Muscle layer of colon (tissue), 2 donors: ENCODE data around the gene ATP11A.

Source experiments
- H3K27ac ChIP-seq: one replicate; pipeline ENCODE4 v1.7.0; 2013; ENCODE audit warnings: low read depth, mild to moderate bottlenecking, low read length, moderate library complexity
- H3K27me3 ChIP-seq, 2 donors: one replicate each; pipeline ENCODE4 v1.7.0; 2013; ENCODE audit warnings: low read length in 2 of 2, mild to moderate bottlenecking in 2 of 2; ENCODE audit not compliant: insufficient read depth in 2 of 2, control insufficient read depth in 1 of 2
- H3K36me3 ChIP-seq: one replicate; pipeline ENCODE4 v1.7.0; 2013; ENCODE audit warnings: mild to moderate bottlenecking, low read length; ENCODE audit not compliant: insufficient read depth
- H3K4me1 ChIP-seq: one replicate; pipeline ENCODE4 v1.7.0; 2013; ENCODE audit warnings: mild to moderate bottlenecking, low read length; ENCODE audit not compliant: insufficient read depth
- H3K4me3 ChIP-seq, 2 donors: one replicate each; pipeline ENCODE4 v1.7.0; 2013; ENCODE audit warnings: low read length in 2 of 2, low read depth in 1 of 2, mild to moderate bottlenecking in 1 of 2, moderate library complexity in 1 of 2
- H3K9ac ChIP-seq: one replicate; pipeline ENCODE4 v1.7.0; 2013; ENCODE audit warnings: low read length
- H3K9me3 ChIP-seq: one replicate; pipeline ENCODE4 v1.7.0; 2013; ENCODE audit warnings: mild to moderate bottlenecking, low read length
- donor health status: abdominal sarcoma.
- donor health status: Adenocarcinoma of cecum.

ATP11A gene

GRCh38 chr13:112714376-112715174 is 24.7 kb downstream of the ATP11A start:
- Histone ChIP-seq H3K9me3 (no peaks in the 10 kb centered on the region), H3K4me3 (no peak overlapping the region), H3K27ac (no peak overlapping the region), H3K4me1 (peaks cover 26% of the 10 kb centered on the region), H3K27me3 (no peaks in the 10 kb centered on the region), H3K36me3 (no peaks in the 10 kb centered on the region), H3K9ac (no peak overlapping the region)

- Histone ChIP-seq H3K4me1 (peaks cover 25% of the 10 kb centered on the region), H3K9ac (no peak overlapping the region), H3K4me3 (no peak overlapping the region), H3K27me3 (no peaks in the 10 kb centered on the region), H3K9me3 (no peaks in the 10 kb centered on the region), H3K27ac (no peak overlapping the region), H3K36me3 (no peaks in the 10 kb centered on the region)
These were observed 25.4 kb downstream of the ATP11A start for GRCh38 chr13:112715210-112715609.

GRCh38 chr13:112715715-112716460 is 26.1 kb downstream of the ATP11A start:
- H3K9ac ChIP-seq, result no peak overlapping the region

GRCh38 chr13:112716461-112716820 is 26.6 kb downstream of the ATP11A start:
- no peak overlapping the region for H3K4me3 ChIP-seq
- no peak overlapping the region for H3K27ac ChIP-seq
- H3K27me3 ChIP-seq, result no peaks in the 10 kb centered on the region
- no peaks in the 10 kb centered on the region for H3K36me3 ChIP-seq
- no peak overlapping the region for H3K9ac ChIP-seq
- H3K4me1 ChIP-seq, result peaks cover 15% of the 10 kb centered on the region
- H3K9me3 ChIP-seq, result no peaks in the 10 kb centered on the region

More at GRCh38 chr13:112715715-112716460, 26.1 kb downstream of the ATP11A start:
- Histone ChIP-seq H3K9me3 (no peaks in the 10 kb centered on the region), H3K27me3 (no peaks in the 10 kb centered on the region), H3K36me3 (no peaks in the 10 kb centered on the region), H3K4me3 (no peak overlapping the region), H3K4me1 (peaks cover 21% of the 10 kb centered on the region), H3K27ac (no peak overlapping the region)

- Histone ChIP-seq H3K9me3 (no peaks in the 10 kb centered on the region), H3K4me1 (peaks cover 10% of the 10 kb centered on the region), H3K27ac (no peak overlapping the region), H3K4me3 (no peak overlapping the region), H3K9ac (no peak overlapping the region), H3K36me3 (no peaks in the 10 kb centered on the region), H3K27me3 (no peaks in the 10 kb centered on the region)
These were observed 27.1 kb downstream of the ATP11A start for GRCh38 chr13:112716841-112717520.

GRCh38 chr13:112718318-112718717 is 28.5 kb downstream of the ATP11A start:
- H3K27me3 ChIP-seq, result no peaks in the 10 kb centered on the region
- no peaks in the 10 kb centered on the region for H3K4me1 ChIP-seq
- no peaks in the 10 kb centered on the region for H3K36me3 ChIP-seq
- H3K4me3 ChIP-seq, result no peak overlapping the region
- no peak overlapping the region for H3K9ac ChIP-seq
- H3K9me3 ChIP-seq, result no peaks in the 10 kb centered on the region
- H3K27ac ChIP-seq, result no peak overlapping the region

GRCh38 chr13:112719016-112719415 is 29.2 kb downstream of the ATP11A start:
- Histone ChIP-seq H3K27me3 (no peaks in the 10 kb centered on the region), H3K9ac (no peak overlapping the region), H3K27ac (no peak overlapping the region)

GRCh38 chr13:112719556-112719955 is 29.7 kb downstream of the ATP11A start:
- no peak overlapping the region for H3K27ac ChIP-seq
- H3K4me1 ChIP-seq, result no peaks in the 10 kb centered on the region
- H3K9ac ChIP-seq, result no peak overlapping the region
- H3K36me3 ChIP-seq, result no peaks in the 10 kb centered on the region
- H3K4me3 ChIP-seq, result no peak overlapping the region
- H3K9me3 ChIP-seq, result no peaks in the 10 kb centered on the region
- H3K27me3 ChIP-seq, result no peaks in the 10 kb centered on the region

More at GRCh38 chr13:112719016-112719415, 29.2 kb downstream of the ATP11A start:
- Histone ChIP-seq H3K4me3 (no peak overlapping the region), H3K36me3 (no peaks in the 10 kb centered on the region), H3K9me3 (no peaks in the 10 kb centered on the region), H3K4me1 (no peaks in the 10 kb centered on the region)

- no peak overlapping the region for H3K27ac ChIP-seq
- H3K9me3 ChIP-seq, result no peaks in the 10 kb centered on the region
- no peaks in the 10 kb centered on the region for H3K36me3 ChIP-seq
- H3K4me1 ChIP-seq, result no peaks in the 10 kb centered on the region
- no peak overlapping the region for H3K4me3 ChIP-seq
- H3K9ac ChIP-seq, result no peak overlapping the region
- no peaks in the 10 kb centered on the region for H3K27me3 ChIP-seq
These were observed 30.4 kb downstream of the ATP11A start for GRCh38 chr13:112720251-112720650.

GRCh38 chr13:112720814-112721197 is 31.0 kb downstream of the ATP11A start:
- Histone ChIP-seq H3K9me3 (no peaks in the 10 kb centered on the region), H3K4me1 (no peaks in the 10 kb centered on the region), H3K9ac (no peak overlapping the region), H3K27me3 (no peaks in the 10 kb centered on the region), H3K4me3 (no peak overlapping the region), H3K36me3 (no peaks in the 10 kb centered on the region), H3K27ac (no peak overlapping the region)

GRCh38 chr13:112721198-112722104 is 31.6 kb downstream of the ATP11A start:
- Histone ChIP-seq H3K27ac (no peak overlapping the region), H3K9ac (no peak overlapping the region), H3K4me1 (no peaks in the 10 kb centered on the region), H3K36me3 (no peaks in the 10 kb centered on the region), H3K27me3 (no peaks in the 10 kb centered on the region), H3K9me3 (no peaks in the 10 kb centered on the region), H3K4me3 (no peak overlapping the region)
